ENCODE measurements around the gene GJB6.

GJB6 gene

GRCh38 chr13:20190481-20191310 is 41.4 kb downstream of the GJB6 start:
- Histone ChIP-seq H3K18ac (ENCODE audit: low read length) (no peak overlapping the region), H2AK5ac (ENCODE audit: low read length) (no peak overlapping the region), H3K4me3 (ENCODE audit: low read depth, low read length) (no peak overlapping the region), H3K9me3 (ENCODE audit: insufficient read depth, low read depth, low read length) (no peaks in the 10 kb centered on the region), H2AFZ (ENCODE audit: insufficient read depth, low read length, poor library complexity) (no peak overlapping the region), H3K4ac (ENCODE audit: low read depth, low read length) (no peak overlapping the region), H3K14ac (ENCODE audit: low read length) (no peak overlapping the region), H3K27me3 (ENCODE audit: insufficient read depth, low read length) (peaks cover 26% of the 10 kb centered on the region), H3K27ac (ENCODE audit: low read depth, low read length) (no peak overlapping the region), H4K12ac (ENCODE audit: low read depth, low read length) (no peak overlapping the region), H2BK5ac (ENCODE audit: low read depth, low read length, poor library complexity) (no peak overlapping the region), H3K4me1 (ENCODE audit: control insufficient read depth in 1 of 2, insufficient read depth in 2 of 2, low read length in 2 of 2) (peaks cover 0 to 10% of the 10 kb centered on the region in 2 experiments), H4K91ac (ENCODE audit: low read depth, low read length) (no peak overlapping the region), H4K8ac (ENCODE audit: low read depth, low read length) (no peak overlapping the region), H2BK12ac (ENCODE audit: low read length) (no peak overlapping the region), H3K79me2 (ENCODE audit: control insufficient read depth, insufficient read depth, low read length, poor library complexity) (no peaks in the 10 kb centered on the region), H3K23ac (ENCODE audit: low read length) (no peak overlapping the region), H3K79me1 (ENCODE audit: low read length) (no peaks in the 10 kb centered on the region), H2BK120ac (ENCODE audit: insufficient read depth, low read length, poor library complexity) (no peak overlapping the region), H3K36me3 (ENCODE audit: control insufficient read depth in 1 of 2, insufficient read depth in 2 of 2, low read length in 2 of 2) (no peaks in the 10 kb centered on the region), H3K9ac (ENCODE audit: low read length) (no peak overlapping the region), H3K4me2 (ENCODE audit: low read length) (no peak overlapping the region)
- WGBS (ENCODE audit: extremely low coverage, insufficient coverage, insufficient read length) = no CpG with 5 or more reads among the region's 16 CpGs
- DNase-seq = no peak

- H3K36me3 ChIP-seq (ENCODE audit: control insufficient read depth in 1 of 2, insufficient read depth in 2 of 2, low read length in 2 of 2) = no peaks in the 10 kb centered on the region
- H4K12ac ChIP-seq (ENCODE audit: low read depth, low read length) = no peak overlapping the region
- H2BK120ac ChIP-seq (ENCODE audit: insufficient read depth, low read length, poor library complexity) = no peak overlapping the region
- H3K79me1 ChIP-seq (ENCODE audit: low read length) = no peaks in the 10 kb centered on the region
- H3K27ac ChIP-seq (ENCODE audit: low read depth, low read length) = no peak overlapping the region
- no peak overlapping the region for H3K18ac ChIP-seq (ENCODE audit: low read length)
- no CpG with 5 or more reads among the region's 5 CpGs for WGBS (ENCODE audit: extremely low coverage, insufficient coverage, insufficient read length)
- H2BK5ac ChIP-seq (ENCODE audit: low read depth, low read length, poor library complexity) = no peak overlapping the region
- no peak overlapping the region for H3K4me3 ChIP-seq (ENCODE audit: low read depth, low read length)
- H2BK12ac ChIP-seq (ENCODE audit: low read length) = no peak overlapping the region
- H2AFZ ChIP-seq (ENCODE audit: insufficient read depth, low read length, poor library complexity) = no peak overlapping the region
- H3K79me2 ChIP-seq (ENCODE audit: control insufficient read depth, insufficient read depth, low read length, poor library complexity) = no peaks in the 10 kb centered on the region
- no peak overlapping the region for H3K9ac ChIP-seq (ENCODE audit: low read length)
- H3K4me2 ChIP-seq (ENCODE audit: low read length) = no peak overlapping the region
- H3K9me3 ChIP-seq (ENCODE audit: insufficient read depth, low read depth, low read length) = no peaks in the 10 kb centered on the region
- no peak overlapping the region for H3K14ac ChIP-seq (ENCODE audit: low read length)
- H3K27me3 ChIP-seq (ENCODE audit: insufficient read depth, low read length) = peaks cover 26% of the 10 kb centered on the region
- no peak for DNase-seq
- no peak overlapping the region for H3K23ac ChIP-seq (ENCODE audit: low read length)
- peaks cover 0 to 10% of the 10 kb centered on the region in 2 experiments for H3K4me1 ChIP-seq (ENCODE audit: control insufficient read depth in 1 of 2, insufficient read depth in 2 of 2, low read length in 2 of 2)
- no peak overlapping the region for H3K4ac ChIP-seq (ENCODE audit: low read depth, low read length)
- no peak overlapping the region for H4K91ac ChIP-seq (ENCODE audit: low read depth, low read length)
- H4K8ac ChIP-seq (ENCODE audit: low read depth, low read length) = no peak overlapping the region
- no peak overlapping the region for H2AK5ac ChIP-seq (ENCODE audit: low read length)
These were observed 42.0 kb downstream of the GJB6 start for GRCh38 chr13:20190076-20190475.

- Histone ChIP-seq H3K4me2 (ENCODE audit: low read length) (no peak overlapping the region), H3K79me2 (ENCODE audit: control insufficient read depth, insufficient read depth, low read length, poor library complexity) (no peaks in the 10 kb centered on the region), H3K79me1 (ENCODE audit: low read length) (no peaks in the 10 kb centered on the region), H2AK5ac (ENCODE audit: low read length) (no peak overlapping the region), H2BK5ac (ENCODE audit: low read depth, low read length, poor library complexity) (no peak overlapping the region), H2AFZ (ENCODE audit: insufficient read depth, low read length, poor library complexity) (no peak overlapping the region), H4K91ac (ENCODE audit: low read depth, low read length) (no peak overlapping the region), H3K18ac (ENCODE audit: low read length) (no peak overlapping the region), H3K4me1 (ENCODE audit: control insufficient read depth in 1 of 2, insufficient read depth in 2 of 2, low read length in 2 of 2) (peaks cover 0 to 10% of the 10 kb centered on the region in 2 experiments), H3K27me3 (ENCODE audit: insufficient read depth, low read length) (peaks cover 16% of the 10 kb centered on the region), H3K36me3 (ENCODE audit: control insufficient read depth in 1 of 2, insufficient read depth in 2 of 2, low read length in 2 of 2) (no peaks in the 10 kb centered on the region), H3K23ac (ENCODE audit: low read length) (no peak overlapping the region), H3K9ac (ENCODE audit: low read length) (no peak overlapping the region), H3K4ac (ENCODE audit: low read depth, low read length) (no peak overlapping the region), H4K12ac (ENCODE audit: low read depth, low read length) (no peak overlapping the region), H2BK120ac (ENCODE audit: insufficient read depth, low read length, poor library complexity) (no peak overlapping the region), H3K4me3 (ENCODE audit: low read depth, low read length) (no peak overlapping the region), H3K9me3 (ENCODE audit: insufficient read depth, low read depth, low read length) (no peaks in the 10 kb centered on the region), H3K27ac (ENCODE audit: low read depth, low read length) (no peak overlapping the region), H3K14ac (ENCODE audit: low read length) (no peak overlapping the region), H2BK12ac (ENCODE audit: low read length) (no peak overlapping the region), H4K8ac (ENCODE audit: low read depth, low read length) (no peak overlapping the region)
- no CpG with 5 or more reads among the region's 28 CpGs for WGBS (ENCODE audit: extremely low coverage, insufficient coverage, insufficient read length)
- DNase-seq = no peak
These were observed 43.2 kb downstream of the GJB6 start for GRCh38 chr13:20188667-20189553.

DNA sequence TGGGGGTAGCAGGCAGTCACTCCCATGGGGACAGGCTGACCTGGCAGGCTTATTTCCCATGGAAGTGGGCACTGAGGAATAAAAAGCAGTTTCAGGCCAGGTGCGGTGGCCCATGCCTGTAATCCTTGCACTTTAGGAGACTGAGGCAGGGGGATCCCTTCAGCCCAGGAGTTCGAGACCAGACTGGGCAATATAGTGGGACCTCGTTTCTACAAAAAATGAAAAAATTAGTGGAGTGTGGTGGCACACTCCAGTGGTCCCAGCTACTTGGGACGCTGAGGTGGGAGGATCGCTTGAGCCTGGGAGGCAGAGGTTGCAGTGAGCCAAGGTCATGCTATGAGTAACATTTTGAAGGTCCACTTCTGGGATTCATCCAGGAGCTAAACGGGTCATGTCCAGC is 45.3 kb downstream of the GJB6 start:
- Histone ChIP-seq H3K4me2 (ENCODE audit: low read length) (no peak overlapping the region), H3K9me3 (ENCODE audit: insufficient read depth, low read depth, low read length) (no peaks in the 10 kb centered on the region), H2AK5ac (ENCODE audit: low read length) (no peak overlapping the region), H3K27me3 (ENCODE audit: insufficient read depth, low read length) (no peaks in the 10 kb centered on the region), H4K91ac (ENCODE audit: low read depth, low read length) (no peak overlapping the region), H3K79me1 (ENCODE audit: low read length) (no peaks in the 10 kb centered on the region), H3K36me3 (ENCODE audit: control insufficient read depth in 1 of 2, insufficient read depth in 2 of 2, low read length in 2 of 2) (no peaks in the 10 kb centered on the region), H4K12ac (ENCODE audit: low read depth, low read length) (no peak overlapping the region), H3K4me1 (ENCODE audit: control insufficient read depth in 1 of 2, insufficient read depth in 2 of 2, low read length in 2 of 2) (peaks cover 0 to 1% of the 10 kb centered on the region in 2 experiments), H2BK120ac (ENCODE audit: insufficient read depth, low read length, poor library complexity) (no peak overlapping the region), H3K79me2 (ENCODE audit: control insufficient read depth, insufficient read depth, low read length, poor library complexity) (no peaks in the 10 kb centered on the region), H3K18ac (ENCODE audit: low read length) (no peak overlapping the region), H2BK12ac (ENCODE audit: low read length) (no peak overlapping the region), H2BK5ac (ENCODE audit: low read depth, low read length, poor library complexity) (no peak overlapping the region), H4K8ac (ENCODE audit: low read depth, low read length) (no peak overlapping the region), H3K27ac (ENCODE audit: low read depth, low read length) (no peak overlapping the region), H3K23ac (ENCODE audit: low read length) (no peak overlapping the region), H3K4me3 (ENCODE audit: low read depth, low read length) (no peak overlapping the region), H2AFZ (ENCODE audit: insufficient read depth, low read length, poor library complexity) (no peak overlapping the region), H3K4ac (ENCODE audit: low read depth, low read length) (no peak overlapping the region), H3K9ac (ENCODE audit: low read length) (no peak overlapping the region), H3K14ac (ENCODE audit: low read length) (no peak overlapping the region)
- no peak for DNase-seq
- no CpG with 5 or more reads among the region's 6 CpGs for WGBS (ENCODE audit: extremely low coverage, insufficient coverage, insufficient read length)
